IMR-90 (cell line): ENCODE measurements around the gene PREP. TPM values are rescaled to one million over a fixed set of nuclear protein-coding genes. Genes with fewer than 3 reads are reported as not detected.

Experiments
- ATAC-seq: fragments of 200-7000 bp; cut with Tn5 transposase; 2 replicates; pipeline ENCODE4 v1.9.1; 2020; ENCODE audit warnings: low read depth, mild to moderate bottlenecking, moderate library complexity
- BruUV-seq: library from RNA; stranded (reverse); fragments of 400-500 nt; replicated peaks from 2 replicates; lab custom pipeline; 2021; lab: Mats Ljungman, UMichigan
- CTCF ChIA-PET: fragments of 300-600 bp; formaldehyde crosslinking; extraction: SDS; loops from one replicate; lab custom pipeline; 2021; ENCODE audit warnings: antibody characterized with exemption; lab: Yijun Ruan, JAX
- POLR2A ChIA-PET: fragments of 300-600 bp; sonication (Branson Sonifier 250); formaldehyde crosslinking; loops from one replicate; lab custom pipeline; 2022; ENCODE audit warnings: antibody characterized with exemption; ENCODE audit not compliant: unreplicated experiment; lab: Charles Lee
- DNase-seq: peaks from one replicate; pipeline ENCODE4 v3.0.0; 2013
- H2AFZ ChIP-seq: replicated peaks from 2 replicates; pipeline ENCODE3; 2013; ENCODE audit warnings: low read length, mild to moderate bottlenecking; ENCODE audit not compliant: poor library complexity
- H2AK5ac ChIP-seq: 2 replicates; pipeline ENCODE4 v1.6.1; 2013; ENCODE audit warnings: low read depth, low read length, inconsistent platforms
- H2AK9ac ChIP-seq: replicated peaks from 2 replicates; pipeline ENCODE3; 2013; ENCODE audit warnings: mild to moderate bottlenecking, low read depth, low read length, moderate library complexity; ENCODE audit not compliant: poor library complexity
- H2BK120ac ChIP-seq: 2 replicates; pipeline ENCODE4 v1.6.1; 2013; ENCODE audit warnings: low read depth, low read length, inconsistent platforms
- H2BK15ac ChIP-seq: 3 replicates; pipeline ENCODE4 v1.6.1; 2013; ENCODE audit warnings: low read depth, low read length, inconsistent platforms
- H2BK20ac ChIP-seq: 2 replicates; pipeline ENCODE4 v1.6.1; 2013; ENCODE audit warnings: low read depth, mild to moderate bottlenecking, inconsistent platforms, low read length, moderate library complexity
- H2BK5ac ChIP-seq: 2 replicates; pipeline ENCODE4 v1.6.1; 2013; ENCODE audit warnings: mild to moderate bottlenecking, low read depth, low read length, inconsistent platforms; ENCODE audit not compliant: poor library complexity, severe bottlenecking
- H3K14ac ChIP-seq: replicated peaks from 2 replicates; pipeline ENCODE4 v1.6.1; 2013; ENCODE audit warnings: low read depth, low read length, inconsistent platforms
- H3K18ac ChIP-seq: 2 replicates; pipeline ENCODE4 v1.6.1; 2013; ENCODE audit warnings: low read depth, low read length, control low read depth
- H3K23ac ChIP-seq: 2 replicates; pipeline ENCODE4 v1.6.1; 2013; ENCODE audit warnings: low read depth, low read length, inconsistent platforms
- H3K27ac ChIP-seq: 2 replicates; pipeline ENCODE4 v1.5.1; 2013; ENCODE audit warnings: mild to moderate bottlenecking, control low read depth, low read length; ENCODE audit not compliant: insufficient read depth
- H3K27me3 ChIP-seq: 2 replicates; pipeline ENCODE4 v1.6.1; 2013; ENCODE audit warnings: low read length; ENCODE audit not compliant: control insufficient read depth, insufficient read depth
- H3K36me3 ChIP-seq: 2 replicates; pipeline ENCODE4 v1.6.1; 2013; ENCODE audit warnings: low read length, mixed read lengths; ENCODE audit not compliant: control insufficient read depth, insufficient read depth
- H3K4ac ChIP-seq: 2 replicates; pipeline ENCODE4 v1.6.1; 2013; ENCODE audit warnings: low read depth, low read length, inconsistent platforms
- H3K4me1 ChIP-seq: 2 replicates; pipeline ENCODE4 v1.6.1; 2013; ENCODE audit warnings: low read length, mixed read lengths; ENCODE audit not compliant: control insufficient read depth, insufficient read depth
- H3K4me2 ChIP-seq: 2 replicates; pipeline ENCODE4 v1.6.1; 2013; ENCODE audit warnings: low read depth, mild to moderate bottlenecking, control low read depth, low read length, moderate library complexity
- H3K4me3 ChIP-seq: 2 replicates; pipeline ENCODE4 v1.5.1; 2013; ENCODE audit warnings: low read depth, mild to moderate bottlenecking, control low read depth, low read length, moderate library complexity; ENCODE audit not compliant: insufficient read depth
- H3K56ac ChIP-seq: 2 replicates; pipeline ENCODE4 v1.6.1; 2013; ENCODE audit warnings: low read length, inconsistent platforms; ENCODE audit not compliant: insufficient read depth; ENCODE audit errors: extremely low read depth
- H3K79me1 ChIP-seq, 2 experiments: 2 replicates each; pipeline ENCODE4 v1.6.1; 2013; ENCODE audit warnings: low read length in 2 of 2, inconsistent platforms in 1 of 2, low read depth in 1 of 2
- H3K9ac ChIP-seq: 2 replicates; pipeline ENCODE4 v1.6.1; 2013; ENCODE audit warnings: low read depth, low read length, control low read depth
- H3K9me1 ChIP-seq: 2 replicates; pipeline ENCODE4 v1.6.1; 2013; ENCODE audit warnings: low read length, inconsistent platforms; ENCODE audit not compliant: insufficient read depth
- H3K9me3 ChIP-seq: 2 replicates; pipeline ENCODE4 v1.6.1; 2013; ENCODE audit warnings: low read length; ENCODE audit not compliant: control insufficient read depth, insufficient read depth
- H4K20me1 ChIP-seq: 2 replicates; pipeline ENCODE4 v1.6.1; 2013; ENCODE audit warnings: low read length, inconsistent platforms; ENCODE audit not compliant: insufficient read depth
- H4K5ac ChIP-seq: 2 replicates; pipeline ENCODE4 v1.6.1; 2013; ENCODE audit warnings: mild to moderate bottlenecking, low read depth, low read length, control low read depth
- H4K8ac ChIP-seq, 2 experiments: 2 replicates each; pipeline ENCODE4 v1.6.1; 2013; ENCODE audit warnings: low read depth in 2 of 2, low read length in 2 of 2, control low read depth in 1 of 2, inconsistent platforms in 1 of 2
- H4K91ac ChIP-seq: 2 replicates; pipeline ENCODE4 v1.6.1; 2013; ENCODE audit warnings: low read depth, low read length, inconsistent platforms; ENCODE audit not compliant: insufficient read depth
- BHLHE40 ChIP-seq: fragments of 150-350 bp; IDR thresholded peaks from 2 replicates; pipeline ENCODE4 v1.6.1; 2016; ENCODE audit warnings: mild to moderate bottlenecking, low read depth, low read length
- CEBPB ChIP-seq: IDR thresholded peaks from 2 replicates; pipeline ENCODE4 v1.6.1; 2012; ENCODE audit warnings: low read depth, low read length, improper control_type of control experiment
- CHD1 ChIP-seq: IDR thresholded peaks from 2 replicates; pipeline ENCODE4 v1.6.1; 2012; ENCODE audit warnings: low read depth, low read length, improper control_type of control experiment
- FOS ChIP-seq: fragments of 150-350 bp; IDR thresholded peaks from 2 replicates; pipeline ENCODE4 v1.6.1; 2016; ENCODE audit warnings: low read depth, low read length
- MAFK ChIP-seq: IDR thresholded peaks from 2 replicates; pipeline ENCODE4 v1.6.1; 2012; ENCODE audit warnings: low read depth, low read length, improper control_type of control experiment
- MAZ ChIP-seq: IDR thresholded peaks from 2 replicates; pipeline ENCODE4 v1.6.1; 2012; ENCODE audit warnings: low read depth, mild to moderate bottlenecking, low read length, improper control_type of control experiment, moderate library complexity, borderline replicate concordance
- MXI1 ChIP-seq: IDR thresholded peaks from 2 replicates; pipeline ENCODE4 v1.6.1; 2012; ENCODE audit warnings: low read depth, mild to moderate bottlenecking, low read length, moderate library complexity, borderline replicate concordance
- POLR2A ChIP-seq: IDR thresholded peaks from 2 replicates; pipeline ENCODE4 v1.6.1; 2012; ENCODE audit warnings: mild to moderate bottlenecking, low read depth, low read length
- RAD21 ChIP-seq: IDR thresholded peaks from 2 replicates; pipeline ENCODE4 v1.6.1; 2012; ENCODE audit warnings: low read length, improper control_type of control experiment
- RCOR1 ChIP-seq: IDR thresholded peaks from 2 replicates; pipeline ENCODE4 v1.6.1; 2012; ENCODE audit warnings: mild to moderate bottlenecking, low read length, improper control_type of control experiment; ENCODE audit not compliant: insufficient replicate concordance
- RFX5 ChIP-seq: IDR thresholded peaks from 2 replicates; pipeline ENCODE4 v1.8.0; 2012; ENCODE audit warnings: low read depth, mild to moderate bottlenecking, low read length, moderate library complexity
- SMC3 ChIP-seq: fragments of 150-350 bp; IDR thresholded peaks from 2 replicates; pipeline ENCODE4 v1.6.1; 2016; ENCODE audit warnings: low read depth, mild to moderate bottlenecking, antibody characterized with exemption, low read length, moderate library complexity
- WGBS, 2 experiments: methylation state at CpG; one replicate each; pipeline versions ENCODE4 v1.1.5 to v1.1.7; 2013; ENCODE audit warnings: missing lambda C conversion rate in 2 of 2; ENCODE audit not compliant: insufficient read length in 1 of 2; ENCODE audit errors: extremely low coverage in 2 of 2; 5-methylcytosine and 5-hydroxymethylcytosine counted together
- dilution Hi-C: fragments of 300-500 bp; cut with HindIII; formaldehyde crosslinking; loops from one replicate; pipeline ENCODE4 v1.14.3; 2018; ENCODE audit warnings: low sequenced_read_pairs; ENCODE audit not compliant: unreplicated experiment
- in situ Hi-C: fragments of 300-500 bp; cut with MboI; formaldehyde crosslinking; loops from 3 replicates; pipeline ENCODE4 v1.14.3; 2019; ENCODE audit warnings: low sequenced_read_pairs, inconsistent platforms, mixed read lengths
- intact Hi-C: fragments of 100-400 bp; cut with micrococcal nuclease; formaldehyde crosslinking; loops from 2 replicates; pipeline ENCODE4 v1.10.0; 2022
- polyA plus RNA-seq, 3 experiments: library from polyadenylated mRNA; depleted of rRNA; stranded (reverse); fragments of >200 nt; gene quantifications; 2 replicates each; pipeline ENCODE4 v1.2.3, GENCODE V29; 2012; ENCODE audit warnings: low replicate concordance in 1 of 3
- total RNA-seq: library from RNA; depleted of rRNA; stranded (reverse); fragments of >200 nt; gene quantifications from 2 replicates; pipeline ENCODE4 v1.2.3, GENCODE V29; 2012
- TF ChIP-seq, protein P1 (sequence below): fragments of 150-350 bp; IDR thresholded peaks from 2 replicates; pipeline ENCODE4 v1.6.1; 2016; ENCODE audit warnings: low read depth, mild to moderate bottlenecking, low read length, moderate library complexity, borderline replicate concordance
- TF ChIP-seq, protein P2 (sequence below): conservative IDR thresholded peaks from 2 replicates; pipeline ENCODE4 v1.5.1; 2012; ENCODE audit warnings: mild to moderate bottlenecking, low read depth, low read length, improper control_type of control experiment
- TF ChIP-seq, protein P3 (sequence below): fragments of 150-350 bp; IDR thresholded peaks from 2 replicates; pipeline ENCODE4 v1.6.1; 2017; ENCODE audit warnings: mild to moderate bottlenecking, antibody characterized with exemption, low read length, low read depth

Gene PREP
- total and polyA plus RNA-seq, 2 of the 4 experiments (the other 2 are of a cell fraction) = 21.0 to 25.7 TPM

DNA sequence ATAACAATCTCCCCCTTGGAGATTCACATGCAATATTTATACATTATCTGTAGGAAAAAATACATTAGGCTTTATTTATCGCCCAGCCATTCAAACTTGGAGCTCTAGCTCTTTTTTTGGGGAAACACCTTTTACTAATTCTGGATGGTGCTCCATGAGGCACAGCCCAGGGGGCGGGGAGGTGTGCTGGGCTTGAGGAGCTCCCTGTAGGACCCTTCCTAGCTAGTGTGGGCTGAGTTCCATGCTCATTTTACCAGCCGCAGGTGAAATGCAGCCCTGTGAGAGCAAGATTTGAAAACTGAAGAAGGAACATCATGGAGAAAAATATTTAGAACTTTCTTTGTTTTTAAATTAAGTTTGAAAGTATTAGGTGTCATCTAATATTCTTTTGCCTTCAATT lies 123.4 kb downstream of the PREP start:
- POLR2A ChIA-PET = no interaction called here
- H3K4ac ChIP-seq = no peak overlapping the region
- H2BK5ac ChIP-seq = no peak overlapping the region
- H3K27me3 ChIP-seq = no peaks in the 10 kb centered on the region
- no peak overlapping the region for H4K8ac ChIP-seq
- no peak overlapping the region for H2BK120ac ChIP-seq
- dilution Hi-C loops = no loop called here
- no peaks in the 10 kb centered on the region for H3K9me3 ChIP-seq
- TF ChIP-seq, protein P1, sequence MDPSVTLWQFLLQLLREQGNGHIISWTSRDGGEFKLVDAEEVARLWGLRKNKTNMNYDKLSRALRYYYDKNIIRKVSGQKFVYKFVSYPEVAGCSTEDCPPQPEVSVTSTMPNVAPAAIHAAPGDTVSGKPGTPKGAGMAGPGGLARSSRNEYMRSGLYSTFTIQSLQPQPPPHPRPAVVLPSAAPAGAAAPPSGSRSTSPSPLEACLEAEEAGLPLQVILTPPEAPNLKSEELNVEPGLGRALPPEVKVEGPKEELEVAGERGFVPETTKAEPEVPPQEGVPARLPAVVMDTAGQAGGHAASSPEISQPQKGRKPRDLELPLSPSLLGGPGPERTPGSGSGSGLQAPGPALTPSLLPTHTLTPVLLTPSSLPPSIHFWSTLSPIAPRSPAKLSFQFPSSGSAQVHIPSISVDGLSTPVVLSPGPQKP = no peak
- TF ChIP-seq BHLHE40 (no peak), SMC3 (no peak), RFX5 (no peak), MAFK (no peak), FOS (no peak), CHD1 (no peak), POLR2A (no peak), RAD21 (no peak), MXI1 (no peak), RCOR1 (no peak), CEBPB (no peak), MAZ (no peak)
- TF ChIP-seq, protein P2, sequence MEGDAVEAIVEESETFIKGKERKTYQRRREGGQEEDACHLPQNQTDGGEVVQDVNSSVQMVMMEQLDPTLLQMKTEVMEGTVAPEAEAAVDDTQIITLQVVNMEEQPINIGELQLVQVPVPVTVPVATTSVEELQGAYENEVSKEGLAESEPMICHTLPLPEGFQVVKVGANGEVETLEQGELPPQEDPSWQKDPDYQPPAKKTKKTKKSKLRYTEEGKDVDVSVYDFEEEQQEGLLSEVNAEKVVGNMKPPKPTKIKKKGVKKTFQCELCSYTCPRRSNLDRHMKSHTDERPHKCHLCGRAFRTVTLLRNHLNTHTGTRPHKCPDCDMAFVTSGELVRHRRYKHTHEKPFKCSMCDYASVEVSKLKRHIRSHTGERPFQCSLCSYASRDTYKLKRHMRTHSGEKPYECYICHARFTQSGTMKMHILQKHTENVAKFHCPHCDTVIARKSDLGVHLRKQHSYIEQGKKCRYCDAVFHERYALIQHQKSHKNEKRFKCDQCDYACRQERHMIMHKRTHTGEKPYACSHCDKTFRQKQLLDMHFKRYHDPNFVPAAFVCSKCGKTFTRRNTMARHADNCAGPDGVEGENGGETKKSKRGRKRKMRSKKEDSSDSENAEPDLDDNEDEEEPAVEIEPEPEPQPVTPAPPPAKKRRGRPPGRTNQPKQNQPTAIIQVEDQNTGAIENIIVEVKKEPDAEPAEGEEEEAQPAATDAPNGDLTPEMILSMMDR = no peak
- TF ChIP-seq, protein P3, sequence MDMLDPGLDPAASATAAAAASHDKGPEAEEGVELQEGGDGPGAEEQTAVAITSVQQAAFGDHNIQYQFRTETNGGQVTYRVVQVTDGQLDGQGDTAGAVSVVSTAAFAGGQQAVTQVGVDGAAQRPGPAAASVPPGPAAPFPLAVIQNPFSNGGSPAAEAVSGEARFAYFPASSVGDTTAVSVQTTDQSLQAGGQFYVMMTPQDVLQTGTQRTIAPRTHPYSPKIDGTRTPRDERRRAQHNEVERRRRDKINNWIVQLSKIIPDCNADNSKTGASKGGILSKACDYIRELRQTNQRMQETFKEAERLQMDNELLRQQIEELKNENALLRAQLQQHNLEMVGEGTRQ = no peak
- H2AK5ac ChIP-seq = no peak overlapping the region
- no peak overlapping the region for H3K4me3 ChIP-seq
- no peaks in the 10 kb centered on the region; a peak in 1 of 4 replicates for H3K79me1 ChIP-seq
- intact Hi-C loops = no loop called here
- H2BK20ac ChIP-seq = no peak overlapping the region
- H3K23ac ChIP-seq = no peak overlapping the region
- WGBS, 2 experiments = no CpG with 5 or more reads among the region's 3 CpGs
- H3K56ac ChIP-seq = no peak overlapping the region
- H3K4me2 ChIP-seq = no peak overlapping the region
- no peak overlapping the region for H2AK9ac ChIP-seq
- no peak overlapping the region for H3K27ac ChIP-seq
- in situ Hi-C loops = no loop called here
- H4K5ac ChIP-seq = no peak overlapping the region
- CTCF ChIA-PET = interaction anchor here (1.2 kb wide), 1 partner anchor 47 kb away, joined by 3 read pairs; no protein-coding TSS in a partner anchor
- H2BK15ac ChIP-seq = no peak overlapping the region
- H4K20me1 ChIP-seq = no peaks in the 10 kb centered on the region
- H3K4me1 ChIP-seq = no peaks in the 10 kb centered on the region
- ATAC-seq = no peak
- BruUV-seq = no TSS peak
- no peak overlapping the region for H3K9ac ChIP-seq
- H2AFZ ChIP-seq = no peak overlapping the region
- no peak overlapping the region for H3K14ac ChIP-seq
- peaks cover 6% of the 10 kb centered on the region; the same call in 1 of the 2 replicates for H3K9me1 ChIP-seq
- H3K36me3 ChIP-seq = peaks cover 25% of the 10 kb centered on the region
- no peak overlapping the region for H4K91ac ChIP-seq
- no peak for DNase-seq
- no peak overlapping the region for H3K18ac ChIP-seq
